Fibroblast of the aortic adventitia (primary cell): ENCODE results near the gene ARGFX. TPM values are rescaled to one million over a fixed set of nuclear protein-coding genes. Genes with fewer than 3 reads are reported as not detected.

Experiments
- DNase-seq: peaks from one replicate; pipeline ENCODE4 v3.0.0-alpha.2; 2010; ENCODE audit warnings: low read depth
- H3K4me3 ChIP-seq: 2 replicates; pipeline ENCODE4 v1.5.1; 2011; ENCODE audit warnings: low read depth, mild to moderate bottlenecking, control low read depth, low read length, moderate library complexity
- total RNA-seq: library from RNA; depleted of rRNA; stranded (reverse); fragments of >200 nt; gene quantifications from 2 replicates; pipeline ENCODE4 v1.2.3, GENCODE V29; 2012; ENCODE audit warnings: low replicate concordance
- TF ChIP-seq, protein P1 (sequence below): IDR thresholded peaks from 2 replicates; pipeline ENCODE4 v1.5.1; 2011; ENCODE audit warnings: mild to moderate bottlenecking, low read length, control low read depth, inconsistent platforms; ENCODE audit not compliant: insufficient read depth

The ARGFX gene
- total RNA-seq, 1 donor, result not detected

DNA sequence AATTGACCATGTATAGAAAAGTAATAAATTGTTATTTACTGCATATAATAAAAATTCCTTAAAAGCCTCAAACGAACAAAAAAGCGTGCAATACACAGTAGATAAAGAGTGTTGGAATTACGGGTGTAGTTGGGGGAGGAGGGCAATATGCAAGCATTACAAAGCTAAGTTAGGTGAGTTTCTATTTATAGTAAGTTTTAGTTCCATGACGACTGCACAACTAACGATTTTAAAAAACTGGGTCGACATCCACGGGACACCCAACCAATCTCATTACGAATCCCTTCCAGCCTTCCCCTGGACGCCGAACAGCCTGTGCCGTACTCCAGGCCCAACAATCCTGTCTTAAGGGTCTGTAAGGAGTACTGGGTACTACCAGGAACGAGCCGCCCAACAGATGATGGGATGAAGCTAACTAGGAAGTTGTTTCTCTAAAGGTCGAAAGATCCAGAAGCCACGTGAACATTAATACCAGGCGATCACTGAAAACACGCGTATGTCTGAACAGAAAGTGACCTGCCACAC, 22.6 kb upstream of the ARGFX start:
- DNase-seq, result no peak
- peak overlapping the region; percentile 90 for H3K4me3 ChIP-seq
- TF ChIP-seq, protein P1, sequence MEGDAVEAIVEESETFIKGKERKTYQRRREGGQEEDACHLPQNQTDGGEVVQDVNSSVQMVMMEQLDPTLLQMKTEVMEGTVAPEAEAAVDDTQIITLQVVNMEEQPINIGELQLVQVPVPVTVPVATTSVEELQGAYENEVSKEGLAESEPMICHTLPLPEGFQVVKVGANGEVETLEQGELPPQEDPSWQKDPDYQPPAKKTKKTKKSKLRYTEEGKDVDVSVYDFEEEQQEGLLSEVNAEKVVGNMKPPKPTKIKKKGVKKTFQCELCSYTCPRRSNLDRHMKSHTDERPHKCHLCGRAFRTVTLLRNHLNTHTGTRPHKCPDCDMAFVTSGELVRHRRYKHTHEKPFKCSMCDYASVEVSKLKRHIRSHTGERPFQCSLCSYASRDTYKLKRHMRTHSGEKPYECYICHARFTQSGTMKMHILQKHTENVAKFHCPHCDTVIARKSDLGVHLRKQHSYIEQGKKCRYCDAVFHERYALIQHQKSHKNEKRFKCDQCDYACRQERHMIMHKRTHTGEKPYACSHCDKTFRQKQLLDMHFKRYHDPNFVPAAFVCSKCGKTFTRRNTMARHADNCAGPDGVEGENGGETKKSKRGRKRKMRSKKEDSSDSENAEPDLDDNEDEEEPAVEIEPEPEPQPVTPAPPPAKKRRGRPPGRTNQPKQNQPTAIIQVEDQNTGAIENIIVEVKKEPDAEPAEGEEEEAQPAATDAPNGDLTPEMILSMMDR, result no peak

DNA sequence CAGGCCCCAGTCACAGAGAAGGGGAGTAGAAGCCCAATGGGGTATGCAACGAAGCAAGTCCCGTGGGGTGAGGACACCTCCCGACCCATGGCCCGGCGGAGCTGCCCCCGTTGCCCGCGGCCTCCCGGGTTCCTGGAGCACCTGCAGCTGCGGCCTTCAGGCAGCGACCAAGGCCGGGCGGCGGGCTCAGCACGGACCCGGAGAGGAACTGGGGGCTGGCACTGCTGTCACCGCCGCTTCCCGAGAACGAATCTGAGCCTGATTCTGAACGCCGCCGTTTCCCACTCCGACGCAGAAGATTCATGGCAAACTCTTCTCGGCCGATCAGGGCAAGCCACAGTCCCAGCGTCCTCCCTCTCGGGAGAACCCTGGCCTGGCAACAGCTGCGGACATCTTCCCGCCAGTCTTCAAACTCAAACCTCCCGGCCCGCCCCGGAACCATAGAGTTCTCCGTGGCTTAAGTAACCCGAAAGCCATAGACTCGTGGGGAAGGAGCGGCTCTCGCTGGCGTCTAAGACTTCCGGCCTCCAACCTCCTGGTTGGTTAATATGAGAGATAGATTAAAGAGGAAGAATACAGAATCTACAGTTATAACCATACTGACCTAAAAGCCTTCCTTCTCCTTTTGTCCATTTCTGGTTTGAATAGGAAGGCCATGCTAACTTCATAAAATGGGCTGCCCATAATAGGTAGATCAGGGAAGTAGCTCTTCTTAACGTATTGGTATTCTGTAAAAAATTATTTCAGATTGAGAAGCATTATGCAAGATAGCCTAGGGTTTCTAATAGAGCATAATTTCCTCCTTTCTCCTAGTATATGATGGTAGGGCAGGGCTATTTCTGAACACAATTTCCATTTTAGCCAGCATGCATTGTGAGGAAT, 21.9 kb upstream of the ARGFX start, which contains the start of gene POLQ:
POLQ (minus strand) TSS at position 415 of the 882 bp plus-strand sequence; CDS start at position 304, 111 bp downstream.
- DNase-seq, result peak; percentile 95
- TF ChIP-seq, protein P1, result no peak
- H3K4me3 ChIP-seq, result peak within 1 kb of the TSS; percentile 90

DNA sequence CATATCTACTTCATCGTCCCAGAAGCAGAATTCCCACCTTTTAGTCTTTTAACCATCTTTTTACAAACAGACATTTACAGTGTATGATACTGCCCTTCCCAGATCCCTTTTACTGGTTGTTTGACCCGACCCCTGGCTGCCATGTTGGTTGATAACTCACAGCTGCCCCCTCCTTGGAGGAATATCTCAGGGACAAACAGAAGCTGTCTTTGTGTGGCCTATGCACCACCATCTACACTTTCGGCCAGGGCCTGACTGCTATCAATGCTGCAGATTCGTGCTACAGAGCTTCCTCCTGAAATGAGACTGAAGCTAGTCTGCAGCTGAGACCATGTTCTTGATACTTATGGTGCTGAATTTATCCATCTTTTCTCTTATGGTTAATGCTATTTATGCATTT, 15.4 kb upstream of the ARGFX start:
- H3K4me3 ChIP-seq, result no peak overlapping the region
- DNase-seq, result no peak
- TF ChIP-seq, protein P1, result no peak

DNA sequence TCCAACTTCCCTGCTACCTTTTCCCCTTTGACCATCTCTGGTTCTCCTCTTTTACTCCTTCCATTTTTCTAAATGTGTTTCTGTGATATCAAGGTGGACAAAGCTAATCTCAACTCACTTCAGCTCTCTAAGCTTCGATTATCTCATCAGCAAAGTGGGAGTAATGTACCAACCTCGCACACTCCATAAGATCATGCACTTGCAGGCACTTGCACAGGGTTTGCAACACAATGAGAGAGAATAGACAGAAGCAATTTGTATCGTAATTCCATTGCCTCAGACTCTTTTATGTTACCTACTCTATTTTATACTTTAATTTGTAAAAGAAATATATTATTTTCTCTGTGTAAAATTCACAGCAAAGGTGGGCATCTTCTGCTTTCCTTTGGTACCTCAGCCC, 15.0 kb upstream of the ARGFX start:
- DNase-seq, result no peak
- TF ChIP-seq, protein P1, result no peak
- no peak overlapping the region for H3K4me3 ChIP-seq

DNA sequence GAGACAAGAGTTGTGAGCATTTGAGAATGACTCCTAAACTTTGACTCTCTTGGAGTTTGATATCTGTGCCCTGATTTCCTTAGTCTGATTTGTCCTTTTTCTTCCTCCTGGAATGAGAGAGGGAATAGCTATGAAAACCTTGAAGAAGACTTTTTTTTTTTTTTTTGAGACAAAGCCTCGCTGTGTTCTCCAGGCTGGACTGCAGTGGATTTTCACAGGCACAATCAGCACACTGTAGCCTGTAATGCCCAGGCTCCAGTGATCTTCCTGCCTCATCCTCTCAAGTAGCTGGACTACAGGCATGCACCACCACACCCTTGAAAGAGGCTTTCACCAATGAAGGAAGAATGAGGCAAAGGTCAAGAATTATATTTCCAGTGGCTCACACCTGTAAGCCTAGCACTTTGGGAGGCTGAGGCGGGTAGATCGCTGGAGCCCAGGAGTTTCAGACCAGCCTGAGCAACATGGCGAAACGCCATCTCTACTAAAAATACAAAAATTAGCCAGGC, 10.3 kb upstream of the ARGFX start:
- H3K4me3 ChIP-seq, result no peak overlapping the region
- TF ChIP-seq, protein P1, result no peak
- DNase-seq, result no peak

DNA sequence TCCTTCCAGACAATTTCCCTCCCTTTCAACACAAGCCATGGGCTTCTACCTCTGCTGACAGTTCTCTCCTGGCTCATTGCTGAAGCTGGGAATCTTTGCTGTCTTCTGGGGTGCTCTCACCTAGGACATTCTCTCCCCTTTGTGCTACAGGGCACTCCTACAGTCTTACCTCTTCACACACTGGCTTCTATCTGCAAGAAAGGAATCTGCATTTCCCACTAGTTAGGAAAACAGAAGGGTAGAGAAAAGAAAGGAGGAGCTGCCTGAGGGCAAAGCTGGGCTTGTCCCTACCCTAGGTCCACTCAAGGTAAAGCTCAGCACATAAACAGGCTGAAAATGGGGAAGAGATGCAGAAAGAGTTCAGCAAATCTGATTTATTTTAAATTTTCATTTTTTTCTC, 5.6 kb upstream of the ARGFX start:
- no peak for DNase-seq
- H3K4me3 ChIP-seq, result no peak overlapping the region
- TF ChIP-seq, protein P1, result no peak
